Esophagus muscularis mucosa (tissue), 4 donors: ENCODE measurements around the gene SCP2. TPM values are rescaled to one million over a fixed set of nuclear protein-coding genes. Genes with fewer than 3 reads are reported as not detected.

Source experiments
- DNase-seq: peaks from one replicate; pipeline ENCODE4 v3.0.0-alpha.2; 2017; ENCODE audit errors: extremely low spot score
- H3K27ac ChIP-seq, 4 donors: fragments of 200-600 bp; sonication (generic); replicated peaks in 1 of 4; 1 replicate in 3 of 4; 2 replicates in 1 of 4; pipeline ENCODE4 v1.5.1; 2016 to 2019; ENCODE audit warnings: mild to moderate bottlenecking in 1 of 4
- H3K27me3 ChIP-seq, 4 donors: fragments of 200-600 bp; sonication (generic); one replicate each; pipeline versions ENCODE4 v1.5.1 to v1.6.0; 2016 to 2019
- H3K36me3 ChIP-seq, 4 donors: fragments of 200-600 bp; sonication (generic); one replicate each; pipeline ENCODE4 v1.5.1; 2016 to 2019
- H3K4me1 ChIP-seq, 4 donors: fragments of 200-600 bp; sonication (generic); one replicate each; pipeline ENCODE4 v1.5.1; 2016 to 2019
- H3K4me3 ChIP-seq, 4 donors: fragments of 200-600 bp; sonication (generic); 1 replicate in 2 of 4; 2 replicates in 2 of 4; pipeline ENCODE4 v1.5.1; 2016 to 2019; ENCODE audit warnings: mild to moderate bottlenecking in 4 of 4, moderate library complexity in 1 of 4
- H3K9me3 ChIP-seq, 4 donors: fragments of 200-600 bp; sonication (generic); 1 replicate in 3 of 4; 2 replicates in 1 of 4; pipeline ENCODE4 v1.5.1; 2016 to 2019
- EP300 ChIP-seq: sonication (generic); formaldehyde crosslinking; IDR thresholded peaks from one replicate; pipeline ENCODE4 v1.6.1; 2017; ENCODE audit warnings: antibody characterized with exemption
- POLR2A ChIP-seq: fragments of 450-650 bp; IDR thresholded peaks from one replicate; pipeline ENCODE4 v1.6.1; 2017; ENCODE audit warnings: antibody characterized with exemption, moderate library complexity, mild to moderate bottlenecking, low read depth
- POLR2AphosphoS5 ChIP-seq, 2 donors: sonication (generic); formaldehyde crosslinking; IDR thresholded peaks; one replicate each; pipeline ENCODE4 v1.6.1; 2017; ENCODE audit warnings: antibody characterized with exemption in 2 of 2
- WGBS: methylation state at CpG from one replicate; pipeline ENCODE4 v1.1.5; 2018; 5-methylcytosine and 5-hydroxymethylcytosine counted together
- intact Hi-C: fragments of 100-400 bp; cut with DNase I; formaldehyde crosslinking; loops from one replicate; pipeline ENCODE4 v1.15.1; 2023
- total RNA-seq, 4 donors: library from RNA; depleted of rRNA; stranded (reverse); fragments of >200 nt; gene quantifications; one replicate each; pipeline versions ENCODE4 v1.1.0 to v1.2.1, GENCODE V29; 2016
- TF ChIP-seq, protein P1 (sequence below), 3 experiments: fragments of 200-600 bp in 2 of 3; fragments of 450-650 bp in 1 of 3; sonication (generic) in 2 of 3; IDR thresholded peaks; one replicate each; pipeline ENCODE4 v1.5.1; 2017 to 2019; ENCODE audit warnings: antibody characterized with exemption in 3 of 3, mild to moderate bottlenecking in 2 of 3, moderate library complexity in 1 of 3

SCP2 gene
- 10 to 100 TPM; 83.0 to 94.3 (median 92.1) TPM for total RNA-seq

DNA sequence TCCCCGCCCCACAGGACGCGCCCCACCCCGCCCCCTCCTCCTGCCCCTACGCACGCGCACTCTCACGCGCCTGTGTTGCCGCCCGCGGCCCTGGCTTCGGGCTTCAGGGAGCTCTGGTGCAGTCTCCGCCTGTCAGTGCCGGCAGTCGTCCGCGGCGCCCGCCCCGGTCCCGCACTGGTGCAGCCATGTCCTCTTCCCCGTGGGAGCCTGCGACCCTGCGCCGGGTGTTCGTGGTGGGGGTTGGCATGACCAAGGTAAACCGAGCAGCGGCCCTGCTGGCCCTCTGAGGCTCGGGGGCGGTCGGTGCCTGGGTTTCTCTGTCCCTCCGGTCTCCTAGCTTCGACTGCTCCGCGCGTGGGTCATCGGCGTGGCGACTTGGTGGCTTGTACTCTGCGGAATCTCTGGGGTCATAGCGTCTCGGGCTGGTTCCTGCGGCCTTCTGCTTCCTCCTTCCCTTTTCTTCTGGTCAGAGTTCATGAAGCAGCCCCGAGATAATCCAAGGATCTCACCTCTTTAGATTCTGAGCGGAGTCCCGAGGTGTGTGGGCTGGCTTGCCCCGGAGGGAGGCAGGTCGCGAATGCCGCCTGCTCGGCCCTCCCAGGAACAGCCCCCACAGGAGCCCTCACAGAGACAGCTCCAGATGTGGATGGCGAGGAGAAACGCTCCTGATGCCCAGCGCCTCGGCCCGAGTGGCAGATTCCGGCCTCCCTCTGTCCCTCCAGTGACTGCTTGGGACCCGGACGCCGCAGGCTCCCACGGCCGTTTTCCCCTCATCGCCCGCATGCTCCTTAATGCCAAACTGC, at the start of gene SCP2:
SCP2 (plus strand) TSS at position 65 of the 803 bp plus-strand sequence; CDS start at position 186, 121 bp downstream.
- peak within 1 kb of the TSS; percentile 66 to 79 (median 69) for H3K4me3 ChIP-seq
- H3K27me3 ChIP-seq: no peaks in the 10 kb centered on the region
- no peaks in the 10 kb centered on the region for H3K36me3 ChIP-seq
- DNase-seq: no peak
- H3K9me3 ChIP-seq: no peaks in the 10 kb centered on the region
- TF ChIP-seq, protein P1, sequence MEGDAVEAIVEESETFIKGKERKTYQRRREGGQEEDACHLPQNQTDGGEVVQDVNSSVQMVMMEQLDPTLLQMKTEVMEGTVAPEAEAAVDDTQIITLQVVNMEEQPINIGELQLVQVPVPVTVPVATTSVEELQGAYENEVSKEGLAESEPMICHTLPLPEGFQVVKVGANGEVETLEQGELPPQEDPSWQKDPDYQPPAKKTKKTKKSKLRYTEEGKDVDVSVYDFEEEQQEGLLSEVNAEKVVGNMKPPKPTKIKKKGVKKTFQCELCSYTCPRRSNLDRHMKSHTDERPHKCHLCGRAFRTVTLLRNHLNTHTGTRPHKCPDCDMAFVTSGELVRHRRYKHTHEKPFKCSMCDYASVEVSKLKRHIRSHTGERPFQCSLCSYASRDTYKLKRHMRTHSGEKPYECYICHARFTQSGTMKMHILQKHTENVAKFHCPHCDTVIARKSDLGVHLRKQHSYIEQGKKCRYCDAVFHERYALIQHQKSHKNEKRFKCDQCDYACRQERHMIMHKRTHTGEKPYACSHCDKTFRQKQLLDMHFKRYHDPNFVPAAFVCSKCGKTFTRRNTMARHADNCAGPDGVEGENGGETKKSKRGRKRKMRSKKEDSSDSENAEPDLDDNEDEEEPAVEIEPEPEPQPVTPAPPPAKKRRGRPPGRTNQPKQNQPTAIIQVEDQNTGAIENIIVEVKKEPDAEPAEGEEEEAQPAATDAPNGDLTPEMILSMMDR (IDR thresholded peaks at IDR 0.05): no peak
- peak; percentile 81 to 90 for TF ChIP-seq POLR2AphosphoS5 (IDR thresholded peaks at IDR 0.05)
- TF ChIP-seq POLR2A: peak; percentile 44
- under 1% methylated on average over 27 of the region's 65 CpGs for WGBS
- H3K4me1 ChIP-seq: peaks cover 22 to 30% (median 25%) of the 10 kb centered on the region in 4 donors
- intact Hi-C loops: loop anchor here (10.0 kb wide), 1 partner anchor 257 kb away; no protein-coding TSS in a partner anchor
- H3K27ac ChIP-seq: peak within 1 kb of the TSS; percentile 77 to 82 (median 80)

- no peaks in the 10 kb centered on the region for H3K9me3 ChIP-seq
- H3K4me3 ChIP-seq: no peak overlapping the region
- DNase-seq: no peak
- H3K27ac ChIP-seq: no peak overlapping the region
- intact Hi-C loops: no loop called here
- no peaks in the 10 kb centered on the region for H3K36me3 ChIP-seq
- TF ChIP-seq POLR2AphosphoS5 (IDR thresholded peaks at IDR 0.05): no peak
- no peak for TF ChIP-seq EP300
- no peak for TF ChIP-seq POLR2A
- TF ChIP-seq, protein P1 (IDR thresholded peaks at IDR 0.05): no peak
- WGBS: 85% methylated on average over 3 of the region's 3 CpGs
- H3K4me1 ChIP-seq: no peaks in the 10 kb centered on the region
- H3K27me3 ChIP-seq: no peaks in the 10 kb centered on the region
These were observed 49.5 kb upstream of the SCP2 start for GRCh38 chr1:52877554-52877953.

DNA sequence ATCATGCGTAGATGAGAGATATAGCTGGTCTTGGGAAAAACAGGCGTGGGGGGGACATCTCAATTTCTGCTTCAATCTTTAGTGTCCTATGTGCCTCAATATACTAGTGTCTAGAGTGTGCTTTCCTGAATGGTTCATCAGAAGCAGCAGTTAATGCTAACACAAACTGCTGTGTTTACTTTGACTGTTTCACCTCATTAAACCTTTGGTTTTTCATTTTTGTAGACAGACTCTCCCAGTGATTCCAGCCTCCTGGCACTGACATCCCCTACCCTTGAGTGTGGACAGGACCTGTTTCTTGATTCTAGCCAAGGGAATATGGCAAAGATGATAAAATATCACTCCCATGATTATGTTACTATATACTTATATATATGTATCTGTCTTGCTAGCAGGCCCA, 46.9 kb upstream of the SCP2 start:
- intact Hi-C loops: no loop called here
- Histone ChIP-seq H3K9me3 (no peaks in the 10 kb centered on the region), H3K4me3 (no peak overlapping the region), H3K27me3 (no peaks in the 10 kb centered on the region), H3K4me1 (no peaks in the 10 kb centered on the region), H3K36me3 (no peaks in the 10 kb centered on the region), H3K27ac (no peak overlapping the region)
- WGBS: 93% methylated on average over 2 of the region's 2 CpGs
- no peak for DNase-seq
- no peak for TF ChIP-seq EP300
- TF ChIP-seq, protein P1 (IDR thresholded peaks at IDR 0.05): no peak
- no peak for TF ChIP-seq POLR2A
- no peak for TF ChIP-seq POLR2AphosphoS5 (IDR thresholded peaks at IDR 0.05)

DNA sequence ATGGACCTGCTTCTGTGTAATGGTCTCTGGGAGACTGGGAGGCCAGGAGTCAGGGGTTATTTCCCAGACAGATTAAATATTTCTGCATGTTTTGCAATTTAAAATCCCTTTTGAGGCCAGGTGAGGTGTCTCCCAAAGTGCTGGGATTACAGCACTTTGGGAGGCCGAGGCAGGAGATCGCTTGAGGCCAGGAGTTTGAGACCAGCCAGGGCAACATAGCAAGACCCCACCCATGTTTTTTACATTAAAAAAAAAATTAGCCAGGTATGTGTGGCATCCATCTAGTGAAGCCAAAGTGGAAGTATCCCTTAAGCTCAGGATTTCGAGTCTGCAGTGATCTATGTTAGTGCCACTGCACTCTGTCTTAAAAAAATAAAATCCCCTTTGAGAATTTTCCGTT, 39.6 kb upstream of the SCP2 start:
- Histone ChIP-seq H3K9me3 (no peaks in the 10 kb centered on the region), H3K4me3 (no peak overlapping the region), H3K27me3 (no peaks in the 10 kb centered on the region), H3K27ac (no peak overlapping the region), H3K36me3 (no peaks in the 10 kb centered on the region), H3K4me1 (no peaks in the 10 kb centered on the region)
- intact Hi-C loops: no loop called here
- 88% methylated on average over 4 of the region's 4 CpGs for WGBS
- no peak for TF ChIP-seq POLR2A
- no peak for DNase-seq

- DNase-seq: no peak
- peaks cover 0 to 24% (median 12%) of the 10 kb centered on the region in 4 donors for H3K36me3 ChIP-seq
- H3K9me3 ChIP-seq: no peaks in the 10 kb centered on the region
- H3K4me3 ChIP-seq: no peak overlapping the region
- no peak overlapping the region for H3K27ac ChIP-seq
- TF ChIP-seq EP300 (no peak), POLR2AphosphoS5 (IDR thresholded peaks at IDR 0.05) (no peak), POLR2A (no peak)
- TF ChIP-seq, protein P1 (IDR thresholded peaks at IDR 0.05): no peak
- intact Hi-C loops: no loop called here
- 88% methylated on average over 5 of the region's 5 CpGs for WGBS
- no peaks in the 10 kb centered on the region for H3K4me1 ChIP-seq
- no peaks in the 10 kb centered on the region for H3K27me3 ChIP-seq
These were observed 34.5 kb upstream of the SCP2 start for GRCh38 chr1:52892424-52893215.
